ACHN (cell line): ENCODE data around the gene UNC13C.
"Not testable (repeated sequence)": the region's sequence is repeated elsewhere in the genome, so short reads cannot be mapped to it uniquely, and the experiment has no call there.

ENCODE experiments used
- DNase-seq: peaks from one replicate; pipeline ENCODE4 v3.0.0-alpha.2; 2015
- in situ Hi-C: cut with HindIII; loops from 2 replicates; pipeline ENCODE4 v1.10.0; 2017; ENCODE audit warnings: low sequenced_read_pairs, low pct_ligation_motif_present, low pct_unique_long_range_greater_than_20kb

UNC13C gene

DNA sequence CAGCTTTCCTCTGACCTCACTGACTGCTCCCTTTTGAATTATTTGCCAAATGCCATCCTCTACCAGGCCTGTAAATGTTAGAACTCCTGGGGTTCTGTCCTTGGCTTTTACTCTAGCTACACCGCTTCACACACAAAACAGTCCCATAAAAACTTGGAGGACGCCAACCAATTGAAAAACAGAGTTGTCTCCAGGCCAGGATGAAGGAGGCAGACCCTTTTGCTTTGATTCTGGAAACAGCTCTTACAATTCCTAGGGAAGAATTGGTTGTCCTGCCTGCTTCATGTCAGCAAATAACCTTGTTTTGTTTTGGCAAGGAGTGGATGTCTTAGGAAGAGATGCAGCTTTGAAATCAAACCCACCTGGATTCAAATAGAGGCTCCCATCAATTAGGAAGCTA lies 375.5 kb downstream of the UNC13C start:
- no peak for DNase-seq
- in situ Hi-C loops: no loop called here

DNA sequence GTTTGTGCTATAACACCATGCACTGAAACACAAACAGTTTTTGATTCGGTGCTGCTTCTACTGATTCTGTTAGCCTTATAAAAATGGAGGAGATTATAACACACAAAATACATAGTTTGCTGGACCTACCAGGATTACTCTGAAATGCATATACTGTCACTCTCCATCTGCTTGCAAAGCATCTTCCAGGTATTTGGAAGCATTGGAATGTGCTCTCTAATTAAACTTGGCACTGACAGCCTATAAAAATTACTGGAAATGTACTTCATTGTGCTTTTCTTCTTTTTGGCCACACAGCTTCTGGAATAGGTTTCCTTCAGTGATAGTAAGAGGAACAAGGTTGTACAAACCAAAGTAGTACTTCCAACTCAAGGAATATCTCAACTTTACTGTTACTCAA lies 376.1 kb downstream of the UNC13C start:
- no peak for DNase-seq
- in situ Hi-C loops: no loop called here

DNA sequence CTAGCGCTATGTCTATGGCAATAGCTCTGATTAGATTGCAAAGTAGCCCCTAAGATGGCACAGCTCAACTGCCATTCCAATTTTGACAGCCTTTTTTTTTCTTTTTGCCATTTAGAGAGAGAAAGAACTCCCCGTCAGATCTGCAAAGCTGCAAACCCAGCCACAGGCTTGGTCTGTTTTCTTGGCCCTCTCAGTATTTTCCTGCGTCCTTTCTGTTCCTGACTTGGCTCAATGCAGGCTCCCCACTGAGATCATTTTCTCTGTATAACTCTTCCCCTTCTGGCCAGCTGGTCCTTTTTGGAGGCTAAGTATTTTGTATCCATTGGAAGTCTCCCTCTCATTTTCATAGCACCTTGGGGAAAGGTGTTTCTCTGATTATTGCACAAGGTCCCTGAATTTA lies 386.7 kb downstream of the UNC13C start:
- in situ Hi-C loops: no loop called here
- DNase-seq: no peak

DNA sequence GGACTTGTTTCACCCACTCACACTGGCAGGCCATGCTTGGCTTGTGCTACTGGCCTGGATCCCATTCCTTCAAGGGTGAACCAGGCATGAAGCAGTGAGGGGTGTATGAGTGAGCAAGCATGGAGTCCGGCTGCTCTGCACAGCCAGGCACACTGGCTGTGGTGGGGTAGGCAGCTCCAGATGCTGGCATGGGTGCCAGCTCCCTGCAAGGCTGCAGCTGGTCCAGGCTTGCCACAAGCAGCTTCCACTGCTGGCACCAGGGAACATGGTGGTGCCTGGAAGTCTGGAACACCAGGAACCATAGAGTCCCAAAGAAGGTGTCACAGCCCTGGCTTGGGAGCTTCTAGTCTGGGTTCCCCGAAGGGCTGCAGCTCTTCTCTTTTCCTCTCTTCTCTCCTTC lies 395.1 kb downstream of the UNC13C start:
- no peak for DNase-seq
- in situ Hi-C loops: no loop called here

DNA sequence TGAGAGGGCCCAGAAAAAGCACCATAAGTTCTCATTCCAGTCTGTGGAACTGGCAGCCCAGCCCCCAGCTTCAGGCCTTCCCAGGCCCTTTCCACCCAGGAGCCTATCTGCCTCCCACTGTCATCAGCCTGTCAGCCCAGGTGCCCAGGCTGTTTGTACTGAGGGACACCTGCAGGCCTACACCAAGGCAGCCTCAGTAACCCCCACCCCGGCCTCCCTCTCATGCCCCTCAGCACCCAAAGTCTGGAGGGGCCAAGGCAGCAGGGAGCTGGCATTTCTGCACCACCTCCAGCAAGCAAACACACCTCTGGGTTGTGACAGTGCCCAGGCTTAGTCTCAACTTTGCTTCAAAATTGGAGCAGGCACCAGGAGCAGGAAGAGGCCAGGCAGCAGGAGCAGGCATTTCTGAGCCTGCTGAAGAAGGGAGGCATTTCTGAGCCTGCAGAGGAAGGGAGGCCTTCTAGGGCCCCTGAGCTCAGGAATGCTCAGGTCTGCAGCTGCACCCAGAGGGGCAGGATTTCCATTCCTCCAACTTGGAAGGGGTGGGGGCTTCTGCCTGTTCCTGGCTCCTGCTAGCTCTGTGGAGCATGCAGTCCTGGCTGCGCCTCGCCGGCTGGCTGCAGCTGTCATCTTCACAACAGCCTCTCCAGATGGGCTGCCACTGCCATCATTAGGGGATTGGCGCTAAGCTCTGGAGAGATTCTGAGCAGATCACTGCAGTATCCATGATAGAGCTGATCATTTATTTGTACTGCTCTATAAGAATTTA lies 396.1 kb downstream of the UNC13C start:
- in situ Hi-C loops: no loop called here
- no peak for DNase-seq

DNA sequence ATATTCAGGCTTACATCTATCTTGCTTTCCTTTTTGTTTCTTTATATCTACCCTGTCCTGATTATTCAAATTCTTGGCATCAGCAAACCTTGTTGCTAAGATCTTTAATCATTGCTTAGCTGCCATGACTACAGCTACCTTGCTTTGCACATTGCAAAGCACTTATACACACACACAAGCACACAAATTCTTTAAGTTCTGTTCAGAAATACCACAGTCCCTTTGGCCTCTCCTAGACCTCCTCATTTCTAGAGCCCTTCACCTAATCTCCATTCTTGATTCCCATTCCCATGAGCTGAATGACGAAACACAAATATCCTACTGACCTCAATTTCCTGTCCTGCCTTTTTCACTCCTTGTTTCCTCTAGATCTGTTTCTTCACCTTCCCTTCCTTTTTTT lies 409.6 kb downstream of the UNC13C start:
- in situ Hi-C loops: no loop called here
- no peak for DNase-seq

DNA sequence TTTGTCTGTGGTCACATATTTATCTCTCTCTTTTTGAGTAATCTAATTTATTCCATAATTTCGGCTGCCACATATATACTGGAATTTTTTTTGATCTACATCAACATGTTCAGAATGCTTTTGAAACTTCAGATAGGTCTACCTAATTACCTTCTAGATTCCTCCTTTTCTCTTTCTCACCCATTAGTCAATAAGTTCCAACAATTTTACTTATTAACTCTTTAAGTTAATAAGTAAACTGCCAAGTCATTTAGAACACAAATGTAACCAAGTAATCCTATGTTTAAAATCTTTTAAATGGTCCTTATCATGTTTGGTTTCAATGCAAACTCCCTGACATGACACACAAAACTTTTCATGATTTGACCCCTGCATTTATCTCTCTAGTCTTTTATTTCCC lies 410.5 kb downstream of the UNC13C start:
- in situ Hi-C loops: no loop called here
- DNase-seq: peak; percentile 3

DNA sequence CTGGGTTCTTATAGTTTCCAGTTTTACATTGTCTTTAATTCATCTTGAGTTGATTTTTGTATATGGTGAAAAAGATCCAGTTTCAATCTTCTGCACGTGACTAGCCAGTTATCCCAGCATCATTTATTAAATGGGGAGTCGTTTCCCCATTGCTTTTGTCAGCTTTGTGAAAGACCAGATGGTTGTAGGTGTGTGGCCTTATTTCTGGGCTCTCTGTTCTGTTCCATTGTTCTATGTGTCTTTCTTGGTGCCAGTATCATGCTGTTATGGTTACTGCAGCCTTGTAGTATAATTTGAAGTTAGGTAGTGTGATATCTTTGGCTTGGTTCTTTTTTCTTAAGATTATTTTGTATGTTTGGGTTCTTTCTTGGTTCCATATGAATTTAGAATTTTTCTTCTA lies 432.2 kb downstream of the UNC13C start:
- in situ Hi-C loops: no loop called here
- no peak for DNase-seq

DNA sequence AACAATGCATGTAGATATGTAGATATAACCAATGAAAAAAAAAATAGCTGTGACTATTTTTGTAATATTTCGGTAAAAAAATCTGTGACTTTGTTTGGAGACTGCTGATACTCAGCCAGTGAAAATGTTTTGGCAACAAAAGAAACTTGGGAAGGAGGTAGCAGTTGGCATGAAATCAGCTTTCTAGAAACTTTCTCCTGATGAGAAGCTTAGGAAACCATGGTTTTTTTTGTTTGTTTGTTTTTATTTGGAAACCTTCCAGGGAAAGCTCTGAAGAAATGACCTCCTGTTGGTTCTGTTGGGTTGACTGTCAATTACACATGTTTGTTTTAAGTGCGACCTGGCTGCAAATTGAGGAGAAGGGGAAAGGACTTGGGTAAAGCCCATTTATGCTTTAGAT lies 445.9 kb downstream of the UNC13C start:
- DNase-seq: no peak
- in situ Hi-C loops: no loop called here

DNA sequence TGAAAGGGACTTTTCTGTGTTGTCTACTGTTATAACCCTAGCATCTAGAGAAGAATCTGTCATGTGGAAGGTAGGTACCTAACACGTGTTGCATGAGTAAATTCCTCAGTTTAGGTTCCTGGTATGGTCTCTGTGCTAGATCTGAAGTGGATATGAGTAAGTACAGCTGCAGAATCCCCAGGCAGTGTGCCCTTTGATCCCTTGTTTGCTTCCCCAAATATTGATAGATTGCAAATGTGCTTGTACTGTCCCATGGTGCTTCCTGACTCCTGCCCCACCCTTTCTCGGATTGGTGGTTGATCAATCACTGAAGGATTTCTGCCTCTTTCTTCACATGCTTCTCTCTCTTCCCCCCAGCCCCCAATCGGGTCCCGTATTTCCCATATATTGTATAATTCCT lies 450.4 kb downstream of the UNC13C start:
- in situ Hi-C loops: no loop called here
- no peak for DNase-seq

DNA sequence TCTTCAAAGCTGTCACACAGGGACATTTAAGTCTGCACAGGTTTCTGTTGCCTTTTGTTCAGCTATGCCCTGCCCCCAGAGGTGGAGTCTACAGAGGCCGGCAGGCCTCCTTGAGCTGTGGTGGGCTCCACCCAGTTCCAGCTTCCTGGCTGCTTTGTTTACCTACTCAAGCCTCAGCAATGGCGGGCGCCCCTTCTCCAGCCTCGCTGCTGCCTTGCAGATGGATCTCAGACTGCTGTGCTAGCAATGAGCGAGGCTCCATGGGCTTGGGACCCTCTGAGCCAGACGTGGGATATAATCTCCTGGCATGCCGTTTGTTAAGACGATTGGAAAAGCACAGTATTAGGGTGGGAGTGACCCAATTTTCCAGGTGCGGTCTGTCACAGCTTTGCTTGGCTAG lies 472.0 kb downstream of the UNC13C start:
- DNase-seq, in situ Hi-C loops: not testable (repeated sequence)

DNA sequence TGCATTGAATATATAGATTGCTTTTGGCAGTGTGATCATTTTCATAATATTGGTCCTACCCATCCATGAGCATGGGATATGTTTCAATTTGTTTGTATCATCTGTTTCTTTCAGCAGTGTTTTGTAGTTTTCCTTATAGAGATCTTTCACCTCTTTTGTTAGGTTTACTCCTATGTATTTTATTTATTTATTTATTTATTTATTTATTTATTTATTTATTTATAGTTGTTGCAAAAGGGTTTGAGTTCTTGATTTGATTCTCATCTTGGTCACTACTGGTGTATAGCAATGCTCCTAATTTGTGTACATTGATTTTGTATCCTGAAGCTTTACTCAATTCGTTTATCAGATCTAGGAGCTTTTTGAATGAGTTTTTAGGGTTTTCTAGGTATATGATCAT lies 478.2 kb downstream of the UNC13C start:
- in situ Hi-C loops: no loop called here
- DNase-seq: no peak

DNA sequence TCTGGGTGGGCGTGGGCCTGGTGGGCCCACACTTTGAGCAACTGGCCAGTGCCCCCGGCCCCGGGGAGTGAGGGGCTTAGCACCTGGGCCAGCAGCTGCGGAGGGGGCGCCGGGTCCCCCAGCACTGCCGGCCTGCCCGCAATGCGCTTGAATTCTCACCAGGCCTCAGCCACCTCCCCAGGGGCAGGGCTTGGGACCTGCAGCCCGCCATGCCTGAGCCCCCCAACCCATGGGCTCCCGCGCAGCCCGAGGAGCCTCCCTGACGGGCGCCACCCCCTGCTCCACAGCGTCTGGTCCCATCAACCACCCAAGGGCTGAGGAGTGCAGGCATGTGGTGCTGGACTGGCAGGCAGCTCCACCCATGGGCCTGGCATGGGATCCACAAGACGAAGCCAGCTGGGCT lies 484.3 kb downstream of the UNC13C start:
- no peak for DNase-seq
- in situ Hi-C loops: no loop called here

DNA sequence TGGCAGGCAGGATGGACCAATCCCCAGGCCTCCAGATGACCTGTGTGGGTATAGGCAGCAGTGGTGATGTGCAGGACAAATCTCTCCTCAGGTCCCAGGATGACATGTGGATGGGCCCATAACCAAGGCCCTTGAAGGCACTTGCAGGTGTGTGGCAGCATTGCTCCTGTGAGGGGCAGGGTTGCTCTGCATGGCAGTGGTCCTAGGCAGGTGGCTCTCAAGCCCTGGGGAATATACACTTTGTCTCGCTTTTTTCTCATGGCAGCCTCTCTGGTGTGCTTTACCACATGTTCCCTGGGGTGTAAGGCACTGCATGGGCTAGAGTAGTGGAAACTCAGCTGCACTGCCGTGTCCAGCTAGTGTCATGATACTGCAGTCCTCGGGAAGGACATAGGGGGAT lies 503.6 kb downstream of the UNC13C start:
- in situ Hi-C loops: no loop called here
- no peak for DNase-seq

DNA sequence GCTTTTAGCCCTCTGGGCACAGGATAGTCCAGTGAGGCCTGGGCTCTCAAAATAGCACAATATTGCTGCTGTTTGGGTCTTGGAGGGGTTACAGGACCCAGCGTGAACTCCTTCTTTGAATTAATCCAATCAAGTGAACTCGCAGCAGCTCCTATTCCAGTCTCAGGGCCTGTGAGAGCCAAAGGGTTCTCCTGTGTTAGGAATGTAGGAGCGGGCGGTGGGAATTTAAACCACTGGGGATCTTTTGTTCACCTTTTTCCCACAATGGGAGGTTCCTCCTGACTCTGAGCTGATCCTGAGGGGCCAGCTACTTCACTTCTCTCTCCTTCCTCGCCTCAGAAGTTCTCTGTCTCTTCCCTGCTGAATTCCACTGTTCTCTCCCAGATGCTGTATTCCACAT lies 504.0 kb downstream of the UNC13C start:
- in situ Hi-C loops: no loop called here
- DNase-seq: no peak

DNA sequence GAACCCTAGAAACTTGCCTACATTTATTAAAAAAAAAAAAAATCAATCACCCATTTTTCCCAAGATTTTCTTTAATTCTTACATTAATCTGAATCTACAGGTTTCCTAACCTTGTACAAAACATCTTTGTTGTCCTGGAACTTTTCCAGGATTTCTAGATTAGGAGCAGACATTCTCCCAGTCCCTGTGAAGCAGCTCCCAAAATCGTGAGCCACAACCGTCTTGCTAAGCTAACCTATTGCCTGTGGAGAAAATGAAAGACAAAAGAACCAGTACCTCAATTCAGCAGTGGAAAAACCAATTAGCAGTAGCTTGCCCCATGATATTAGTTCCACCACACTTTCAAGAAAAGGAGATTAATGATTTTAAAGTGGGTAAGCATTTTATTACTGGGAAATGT lies 522.1 kb downstream of the UNC13C start:
- in situ Hi-C loops: no loop called here
- DNase-seq: no peak

DNA sequence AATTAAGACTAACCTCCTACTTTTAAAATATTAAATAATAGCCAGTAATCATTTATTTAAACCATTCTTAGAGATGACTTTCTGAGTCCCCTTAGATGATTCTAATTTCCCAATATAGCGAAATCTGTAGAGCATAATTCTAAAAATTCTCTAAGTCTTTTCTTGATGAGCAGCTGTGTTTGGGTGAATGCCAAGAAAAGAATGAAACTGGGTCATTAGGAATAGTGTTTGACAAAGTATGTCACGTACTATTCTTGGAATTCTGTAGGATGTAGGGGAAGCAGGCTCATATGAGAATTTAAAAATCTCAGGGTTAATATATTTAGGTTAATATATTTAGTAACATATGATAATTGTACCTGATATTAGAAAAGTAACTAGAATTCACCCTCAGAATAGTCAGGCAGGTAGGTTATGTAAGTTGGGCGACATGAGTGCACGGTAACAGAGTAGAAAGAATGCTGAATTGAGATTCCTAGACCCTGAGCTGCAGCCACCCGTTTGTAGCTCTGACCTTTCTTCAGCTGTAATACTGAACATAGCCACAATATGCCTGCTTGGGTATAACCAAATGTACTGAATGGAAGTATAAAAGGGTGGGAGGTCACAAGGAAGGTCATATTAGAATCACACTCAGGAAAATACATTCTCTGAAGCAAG lies 524.3 kb downstream of the UNC13C start:
- DNase-seq: no peak
- in situ Hi-C loops: no loop called here

DNA sequence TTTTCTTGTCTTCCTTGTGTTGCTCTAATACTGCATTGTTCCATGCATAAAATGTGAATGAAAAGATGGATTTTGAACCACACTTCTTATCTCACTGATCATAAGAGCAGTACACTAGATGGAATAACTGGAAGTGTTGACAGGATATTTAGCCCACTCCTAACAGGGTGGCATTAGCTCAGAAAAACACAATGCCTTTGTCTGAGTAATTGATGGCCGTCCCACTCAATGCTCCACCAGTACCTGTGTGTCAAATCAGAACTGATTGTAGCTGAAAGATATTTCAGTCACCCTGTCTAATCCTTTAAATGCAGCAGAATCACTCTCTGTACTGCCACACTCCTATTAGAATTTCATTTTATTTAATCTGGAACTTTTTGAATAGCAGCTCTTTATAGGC lies 526.5 kb downstream of the UNC13C start:
- no peak for DNase-seq
- in situ Hi-C loops: no loop called here

DNA sequence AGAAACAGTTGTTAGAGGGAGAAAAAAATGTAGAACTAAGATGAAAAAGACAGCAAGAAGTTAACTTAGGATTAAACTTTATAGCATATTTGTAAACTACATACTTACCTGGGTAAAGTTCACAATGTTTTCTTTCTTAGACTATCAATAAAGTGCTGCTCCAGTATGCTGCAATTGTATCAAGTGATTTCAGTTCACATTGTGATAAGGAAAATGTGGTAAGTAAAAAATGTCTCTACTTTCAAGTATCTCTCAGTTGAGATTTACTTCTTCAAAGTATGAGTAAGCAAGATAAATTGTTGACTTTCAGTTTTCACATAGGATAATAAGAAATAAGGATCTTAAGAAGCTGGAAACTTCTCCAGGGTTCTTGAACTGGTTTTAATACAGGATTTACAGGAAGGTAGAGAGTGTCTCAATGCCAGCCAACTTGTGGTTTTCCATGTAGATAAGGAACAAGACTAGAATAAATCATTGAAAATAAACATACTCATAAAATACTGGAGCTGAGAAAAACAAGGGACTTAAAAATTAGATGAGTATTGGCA lies 528.8 kb downstream of the UNC13C start:
- in situ Hi-C loops: no loop called here

DNA sequence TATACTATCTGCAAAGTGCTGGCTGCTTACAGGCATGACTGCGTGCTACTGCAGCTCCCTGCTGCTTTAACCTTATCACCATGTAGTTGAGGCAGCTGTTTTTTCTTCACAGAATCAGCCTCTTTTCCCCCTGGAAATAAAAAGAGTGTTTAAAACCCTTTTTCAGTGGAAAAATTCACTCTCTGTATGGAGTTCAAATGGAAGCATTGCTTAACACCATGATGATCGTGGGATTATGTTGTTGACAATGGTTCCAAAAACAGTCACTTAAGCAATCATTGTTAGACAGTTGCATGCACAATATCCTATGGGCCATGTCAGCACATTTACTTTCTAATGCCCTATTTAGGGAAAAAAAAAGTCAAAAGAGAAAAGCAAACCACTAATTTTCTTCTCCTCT lies 536.4 kb downstream of the UNC13C start:
- in situ Hi-C loops: no loop called here
- no peak for DNase-seq

More for the DNA sequence above, 528.8 kb downstream of the UNC13C start:
- DNase-seq: no peak
